Right kidney (tissue), 1 donor: Measurements from ENCODE around the gene NOBOX.
"Not testable (repeated sequence)": the region's sequence is repeated elsewhere in the genome, so short reads cannot be mapped to it uniquely, and the experiment has no call there.

Experiments used
- DNase-seq: peaks from one replicate; pipeline ENCODE4 v3.0.0-alpha.2; 2016

NOBOX gene

DNA sequence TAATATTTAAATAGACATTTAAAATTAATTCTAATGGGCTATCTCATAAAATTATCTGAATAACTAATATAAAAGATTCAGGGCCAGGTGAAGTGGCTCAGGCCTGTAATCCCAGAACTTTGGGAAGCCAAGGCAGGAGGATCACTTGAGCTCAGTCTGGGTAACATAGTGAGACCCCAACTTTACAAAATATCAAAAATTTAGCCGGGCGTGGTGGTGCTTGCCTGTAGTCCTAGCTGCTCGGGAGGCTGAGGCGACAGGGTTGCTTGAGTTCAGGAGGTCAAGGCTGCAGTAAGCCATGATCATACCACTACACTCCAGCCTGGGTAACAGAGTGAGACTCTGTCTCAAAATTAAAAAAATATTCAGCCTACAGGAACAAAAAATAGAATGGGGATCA is 12.5 kb downstream of the NOBOX start:
- no peak for DNase-seq

GRCh38 chr7:144390481-144390880 is 13.0 kb downstream of the NOBOX start:
- DNase-seq = no peak

DNA sequence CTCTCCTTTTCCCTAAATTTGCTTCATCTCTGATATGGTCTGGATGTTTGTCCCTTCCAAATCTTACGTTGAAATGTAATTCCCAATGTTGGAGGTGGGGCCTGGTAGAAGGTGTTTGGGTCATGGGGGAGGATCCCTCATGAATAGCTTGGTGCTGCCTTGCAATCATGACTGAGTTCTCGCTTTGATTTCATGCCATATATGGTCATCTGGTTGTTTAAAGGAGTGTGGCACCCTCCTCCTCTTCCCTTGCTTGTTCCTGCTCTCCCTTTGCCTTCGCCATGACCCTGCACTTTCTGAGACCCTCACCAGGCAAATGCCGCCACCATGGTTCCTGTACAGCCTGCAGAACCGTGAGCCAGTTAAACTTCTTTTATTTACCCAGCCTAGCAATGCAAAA is 14.5 kb downstream of the NOBOX start:
- DNase-seq = no peak

DNA sequence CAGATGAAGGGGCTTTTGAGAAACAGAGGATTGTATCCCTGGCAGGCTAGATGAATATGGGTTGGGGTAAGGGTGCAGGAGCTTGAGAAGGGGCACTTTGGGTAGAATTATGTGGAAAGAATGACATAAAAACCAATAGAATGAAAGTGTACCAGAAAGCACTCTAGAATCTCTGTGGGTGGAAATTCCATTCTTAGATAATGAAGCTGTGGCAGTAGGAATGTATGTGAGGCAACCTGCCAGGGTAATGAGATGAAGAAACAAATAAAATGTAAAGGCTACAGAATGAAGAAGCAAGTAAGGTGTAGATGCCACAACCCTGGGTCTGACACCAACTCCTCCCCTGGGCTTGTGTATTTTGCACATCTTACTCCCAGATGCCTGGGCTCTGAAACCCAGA is 16.8 kb downstream of the NOBOX start:
- no peak for DNase-seq

DNA sequence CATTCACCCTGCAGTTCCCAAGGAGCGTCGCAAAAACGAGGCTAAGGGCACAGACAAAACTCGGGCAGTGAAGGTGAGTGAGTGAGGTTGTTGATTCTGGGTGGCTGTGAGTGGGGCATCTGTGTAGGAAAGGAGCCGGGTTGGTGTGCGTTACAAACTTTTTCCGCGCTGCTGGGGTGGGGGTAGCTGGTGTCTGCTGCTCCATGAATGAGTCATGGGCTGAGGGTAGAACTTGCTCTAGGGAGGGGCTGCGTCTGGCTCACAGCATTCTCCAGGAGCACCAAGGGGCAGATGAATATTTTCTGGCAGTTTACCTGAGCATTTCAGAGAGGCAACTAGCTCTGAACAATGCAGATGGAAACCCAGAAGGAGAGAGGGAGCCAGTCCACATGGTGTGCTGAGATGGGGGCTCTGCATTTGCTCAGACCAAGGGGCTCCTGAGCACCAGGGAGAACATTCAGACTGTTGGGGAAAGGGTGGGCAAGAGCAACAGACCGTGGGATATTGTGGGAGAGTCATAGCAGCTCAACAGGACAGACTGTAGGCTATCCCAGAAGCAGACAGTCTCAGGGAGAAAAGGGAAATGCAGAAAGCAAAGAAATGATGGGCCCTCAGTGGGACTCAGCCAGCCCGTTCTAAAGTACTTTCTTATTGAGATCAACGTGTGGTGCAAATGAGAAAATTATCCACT is 18.8 kb downstream of the NOBOX start:
- DNase-seq = no peak

- DNase-seq = no peak
These were observed 19.4 kb downstream of the NOBOX start for GRCh38 chr7:144384071-144384470.

DNA sequence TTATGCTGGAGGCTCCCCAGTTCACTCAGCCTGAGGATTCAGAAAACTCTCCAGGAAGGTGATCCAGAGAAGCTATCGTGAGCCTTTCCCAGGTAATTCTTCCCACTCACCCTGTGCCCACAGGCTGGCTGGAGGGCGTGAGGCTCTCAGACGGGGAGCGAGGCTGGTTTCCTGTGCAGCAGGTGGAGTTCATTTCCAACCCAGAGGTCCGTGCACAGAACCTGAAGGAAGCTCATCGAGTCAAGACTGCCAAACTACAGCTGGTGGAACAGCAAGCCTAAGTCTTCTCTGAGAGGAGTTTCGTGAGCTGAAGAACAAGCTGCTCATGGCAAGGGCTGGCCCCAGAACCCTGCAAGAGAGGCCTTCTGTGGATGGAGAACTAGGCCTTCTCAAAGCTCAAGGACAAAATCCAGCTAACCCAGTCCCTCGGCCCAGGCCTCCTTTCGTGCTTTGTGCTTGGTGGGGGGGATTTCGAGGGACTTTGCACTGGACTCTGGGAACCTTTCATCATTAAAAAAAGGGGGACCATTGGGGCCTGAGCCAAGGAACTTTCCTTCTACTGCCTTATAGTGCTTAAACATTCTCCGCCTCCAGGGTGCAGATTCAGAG is 23.6 kb downstream of the NOBOX start:
- DNase-seq = no peak

DNA sequence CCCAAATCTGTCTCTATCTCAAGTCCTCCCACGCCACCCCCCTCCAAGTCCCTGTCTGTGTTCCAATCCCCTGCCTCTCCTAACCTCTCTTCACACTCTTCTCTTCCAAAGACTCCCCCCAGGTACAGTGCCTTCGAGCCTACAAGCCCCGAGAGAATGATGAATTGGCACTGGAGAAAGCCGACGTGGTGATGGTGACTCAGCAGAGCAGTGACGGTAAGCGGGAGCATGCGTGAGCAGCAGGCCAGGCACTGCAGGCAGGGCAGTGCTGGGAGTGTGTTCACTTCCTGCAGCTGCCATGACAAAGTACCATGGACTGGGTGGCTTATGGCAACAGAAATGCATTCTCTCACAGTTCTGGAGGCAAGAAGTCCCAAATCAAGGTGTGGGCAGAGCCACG is 24.8 kb downstream of the NOBOX start:
- no peak for DNase-seq

DNA sequence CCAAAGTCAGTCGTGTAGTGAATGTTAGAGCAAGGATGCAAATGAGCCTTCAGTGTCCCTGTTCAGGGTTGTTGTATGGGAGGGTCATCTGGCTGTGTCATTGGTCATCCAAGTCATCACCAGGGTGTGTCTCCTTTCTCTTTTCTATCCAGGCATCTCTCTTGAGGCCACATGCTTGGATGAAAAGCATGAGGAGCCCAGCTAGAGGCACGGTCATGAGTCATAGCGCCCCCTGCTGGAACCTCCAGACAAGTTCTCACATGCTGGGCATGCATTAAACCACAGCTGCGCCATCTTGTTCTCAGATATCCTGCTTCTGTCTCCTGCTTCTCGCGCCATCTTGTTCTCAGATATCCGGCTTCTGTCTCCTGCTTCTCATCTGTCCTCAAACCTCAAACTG is 34.3 kb downstream of the NOBOX start:
- not testable (repeated sequence) for DNase-seq

DNA sequence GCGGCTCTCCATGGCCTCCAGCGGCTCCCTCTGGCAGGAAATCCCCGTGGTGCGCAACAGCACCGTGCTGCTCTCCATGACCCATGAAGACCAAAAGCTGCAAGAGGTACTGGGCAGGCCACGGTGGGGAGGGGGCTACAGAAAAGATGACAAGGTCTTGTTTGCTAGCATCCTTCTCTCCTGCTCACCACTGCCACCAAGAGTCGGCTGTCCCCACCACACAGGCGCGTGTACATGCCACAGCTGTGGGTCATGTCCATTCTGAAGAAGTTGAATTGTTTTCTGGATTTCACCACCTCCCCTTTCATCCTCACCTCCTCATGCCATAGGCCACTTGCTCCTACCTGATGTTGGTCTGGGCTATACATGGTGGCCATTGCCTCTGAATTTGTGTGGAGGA is 36.2 kb downstream of the NOBOX start:
- DNase-seq = not testable (repeated sequence)

GRCh38 chr7:144365523-144365922 is 38.0 kb downstream of the NOBOX start:
- DNase-seq = not testable (repeated sequence)

- not testable (repeated sequence) for DNase-seq
These were observed 41.4 kb downstream of the NOBOX start for GRCh38 chr7:144362061-144362460.

DNA sequence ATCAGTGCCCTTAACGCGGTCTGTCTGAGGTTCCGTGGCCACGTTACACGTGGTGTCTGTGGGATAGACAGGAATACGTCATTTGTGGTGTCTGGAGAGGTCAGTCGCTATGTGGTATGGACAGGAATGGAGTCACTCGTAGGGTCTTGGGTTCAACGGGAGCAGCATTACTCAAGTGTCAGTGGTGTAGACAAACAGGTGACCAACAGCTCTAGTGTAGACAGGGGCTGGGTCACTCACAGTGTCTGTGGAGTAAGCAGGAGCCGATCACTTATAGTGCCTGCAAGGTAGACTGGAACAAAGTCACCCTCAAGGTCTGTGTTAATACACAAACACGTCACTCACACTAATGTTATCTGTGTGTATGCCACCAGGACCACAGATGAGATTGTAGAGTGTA is 46.6 kb downstream of the NOBOX start:
- not testable (repeated sequence) for DNase-seq

GRCh38 chr7:144356185-144356584 is 47.3 kb downstream of the NOBOX start:
- DNase-seq = not testable (repeated sequence)

DNA sequence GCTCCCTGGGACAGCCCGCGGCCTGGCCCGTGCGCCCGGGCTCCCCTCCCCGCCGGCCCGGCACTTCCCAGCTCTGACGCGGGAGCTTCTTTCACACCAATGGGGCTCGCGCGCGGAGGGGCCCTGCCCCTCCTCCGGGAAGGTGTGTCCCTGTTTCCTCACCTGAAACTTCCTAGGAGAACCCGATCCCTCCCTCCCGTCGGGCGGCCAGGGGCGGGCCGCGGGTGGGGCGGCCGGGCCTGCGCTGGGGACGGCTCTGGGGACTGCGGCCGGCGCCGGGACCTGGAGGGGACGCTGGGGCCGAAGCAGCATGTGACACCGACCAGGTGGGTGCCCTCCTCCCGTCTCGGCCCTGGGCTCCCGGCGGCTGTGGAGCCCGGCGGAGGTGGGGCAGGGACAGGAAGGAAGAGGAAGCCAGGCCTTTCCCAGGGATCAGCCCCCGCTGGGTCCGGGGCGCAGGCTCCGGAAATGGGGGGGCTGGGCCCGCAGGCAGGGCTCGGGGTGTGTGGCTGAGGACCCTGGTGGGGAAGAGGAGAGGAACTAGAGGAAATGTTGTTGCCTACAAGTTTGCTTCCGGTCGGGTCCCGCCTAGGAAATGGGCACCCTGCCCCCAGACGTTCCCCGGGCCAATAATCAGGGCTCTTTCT is 48.2 kb downstream of the NOBOX start, which contains the start of gene ARHGEF5:
Gene ARHGEF5, plus strand, starts transcription at position 227 of the 647 bp plus-strand sequence. CDS start 7,268 bp downstream, outside the sequence.
- DNase-seq = not testable (repeated sequence)

DNA sequence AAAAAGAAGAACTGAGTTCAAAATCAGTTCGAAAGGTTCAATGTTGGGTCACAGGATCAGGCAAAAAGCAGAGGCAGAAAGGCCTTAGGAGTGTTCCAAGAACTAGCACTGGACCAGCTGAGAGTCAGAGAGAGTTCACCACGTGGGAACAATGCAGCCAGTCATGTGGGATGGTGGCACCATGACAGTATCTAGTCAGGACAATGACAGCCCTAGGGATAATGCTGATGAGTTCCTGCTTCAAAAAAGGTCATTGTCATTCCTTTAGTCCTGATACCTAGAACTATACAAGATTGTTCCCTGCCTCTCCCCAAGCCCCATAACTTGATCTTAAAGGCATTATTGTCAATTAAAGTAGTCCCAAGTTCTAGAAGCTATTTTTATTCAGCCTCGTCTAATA is 51.8 kb downstream of the NOBOX start:
- not testable (repeated sequence) for DNase-seq

DNA sequence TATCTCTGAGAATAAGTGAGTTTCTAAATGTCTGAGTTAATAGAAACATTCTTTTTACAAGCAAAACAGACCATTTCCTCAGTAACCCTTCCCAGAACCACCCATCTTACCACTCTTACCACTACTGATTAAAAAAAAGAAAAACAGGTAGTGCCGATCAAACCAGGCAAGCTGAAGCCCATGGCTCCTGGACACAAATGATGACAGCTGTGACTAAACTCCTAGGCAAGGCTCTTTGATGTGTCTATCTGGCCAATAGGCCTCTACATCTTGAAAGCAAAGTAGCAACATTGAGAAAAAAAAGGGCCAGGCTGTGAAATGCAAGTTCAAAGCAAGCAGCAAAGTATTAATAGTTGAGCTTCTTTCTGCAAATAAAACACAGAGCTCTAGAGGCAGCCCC is 54.9 kb downstream of the NOBOX start:
- DNase-seq = not testable (repeated sequence)
